ENCODE measurements around the gene GNG2.

The GNG2 gene

GRCh38 chr14:51860164-51860824, at the start of gene GNG2:
GNG2 (plus strand) TSS chr14:51860612; CDS start chr14:51950679, 90,067 bp downstream.
- in situ Hi-C loops (cut with MboI; ENCODE audit: low sequenced_read_pairs), result no loop called here

GRCh38 chr14:51811706-51812105, 48.7 kb upstream of the GNG2 start:
- in situ Hi-C loops (cut with MboI; ENCODE audit: low sequenced_read_pairs), result no loop called here

- in situ Hi-C loops (cut with MboI; ENCODE audit: low sequenced_read_pairs), result no loop called here
These were observed 44.4 kb upstream of the GNG2 start for GRCh38 chr14:51816031-51816430.

- in situ Hi-C loops (cut with MboI; ENCODE audit: low sequenced_read_pairs), result no loop called here
These were observed 43.1 kb upstream of the GNG2 start for GRCh38 chr14:51817326-51817725.

- in situ Hi-C loops (cut with MboI; ENCODE audit: low sequenced_read_pairs), result no loop called here
These were observed 41.5 kb upstream of the GNG2 start for GRCh38 chr14:51818748-51819380.

DNA sequence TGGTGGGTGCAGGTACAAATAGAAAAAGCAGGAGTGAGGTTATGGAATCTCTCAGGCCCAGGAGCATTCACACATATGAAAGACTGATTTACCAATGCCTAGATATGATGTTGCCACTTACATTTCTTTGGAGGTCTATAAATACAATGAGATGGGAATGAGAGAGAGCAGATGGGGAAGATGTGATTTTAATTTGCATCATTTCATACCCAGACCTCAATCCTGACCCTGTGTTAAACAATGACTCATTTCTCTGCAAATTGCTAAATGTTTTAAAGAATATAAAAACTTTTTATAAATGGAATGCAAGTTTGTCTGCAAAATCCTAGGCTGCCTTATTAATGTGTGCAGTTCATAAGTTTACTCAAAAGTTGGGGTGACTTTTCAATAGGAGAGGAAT, 38.6 kb upstream of the GNG2 start:
- in situ Hi-C loops (cut with MboI; ENCODE audit: low sequenced_read_pairs), result no loop called here

DNA sequence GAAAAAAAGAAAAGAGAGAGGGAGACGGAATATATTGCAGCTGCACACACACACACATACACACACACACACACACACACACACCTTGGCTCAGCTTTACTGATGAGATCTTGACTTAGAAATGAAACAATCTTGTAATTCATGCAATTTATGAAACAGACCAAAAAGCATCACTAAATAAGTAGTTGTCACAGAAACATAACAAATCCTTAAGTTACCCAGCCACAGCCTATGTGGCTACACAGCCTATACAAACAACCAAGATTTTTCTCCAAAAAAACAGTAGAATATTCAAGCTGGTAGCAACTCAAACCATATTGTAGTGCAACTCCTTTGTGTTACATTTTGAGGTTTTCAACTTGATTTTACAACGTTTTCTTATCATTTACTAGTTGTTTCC, 37.9 kb upstream of the GNG2 start:
- in situ Hi-C loops (cut with MboI; ENCODE audit: low sequenced_read_pairs), result no loop called here

- in situ Hi-C loops (cut with MboI; ENCODE audit: low sequenced_read_pairs), result no loop called here
These were observed 36.7 kb upstream of the GNG2 start for GRCh38 chr14:51823706-51824105.

- in situ Hi-C loops (cut with MboI; ENCODE audit: low sequenced_read_pairs), result no loop called here
These were observed 36.2 kb upstream of the GNG2 start for GRCh38 chr14:51824191-51824590.

DNA sequence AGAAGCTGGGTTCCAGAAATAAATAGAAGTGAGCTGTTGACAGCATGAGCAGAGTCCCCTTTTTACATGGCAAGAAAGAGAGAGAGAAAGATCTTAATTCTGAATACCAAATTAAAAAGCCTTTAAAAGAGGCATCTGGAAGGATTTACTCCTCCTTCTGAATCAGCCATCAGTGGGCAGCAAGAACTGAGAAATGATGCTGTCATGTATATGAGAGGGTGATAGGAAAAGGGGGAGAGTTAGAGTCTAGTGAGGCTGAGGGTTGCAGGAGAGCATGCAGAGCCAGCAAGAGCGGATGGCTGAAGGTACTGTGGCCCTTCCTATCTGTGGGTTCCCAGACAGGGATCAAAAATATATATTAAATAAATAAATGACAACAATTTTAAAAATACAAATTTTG, 34.5 kb upstream of the GNG2 start:
- in situ Hi-C loops (cut with MboI; ENCODE audit: low sequenced_read_pairs), result no loop called here

GRCh38 chr14:51828017-51828797, 32.2 kb upstream of the GNG2 start:
- in situ Hi-C loops (cut with MboI; ENCODE audit: low sequenced_read_pairs), result no loop called here

GRCh38 chr14:51834240-51834639, 26.2 kb upstream of the GNG2 start:
- in situ Hi-C loops (cut with MboI; ENCODE audit: low sequenced_read_pairs), result no loop called here

GRCh38 chr14:51836417-51836816, 24.0 kb upstream of the GNG2 start:
- in situ Hi-C loops (cut with MboI; ENCODE audit: low sequenced_read_pairs), result no loop called here

DNA sequence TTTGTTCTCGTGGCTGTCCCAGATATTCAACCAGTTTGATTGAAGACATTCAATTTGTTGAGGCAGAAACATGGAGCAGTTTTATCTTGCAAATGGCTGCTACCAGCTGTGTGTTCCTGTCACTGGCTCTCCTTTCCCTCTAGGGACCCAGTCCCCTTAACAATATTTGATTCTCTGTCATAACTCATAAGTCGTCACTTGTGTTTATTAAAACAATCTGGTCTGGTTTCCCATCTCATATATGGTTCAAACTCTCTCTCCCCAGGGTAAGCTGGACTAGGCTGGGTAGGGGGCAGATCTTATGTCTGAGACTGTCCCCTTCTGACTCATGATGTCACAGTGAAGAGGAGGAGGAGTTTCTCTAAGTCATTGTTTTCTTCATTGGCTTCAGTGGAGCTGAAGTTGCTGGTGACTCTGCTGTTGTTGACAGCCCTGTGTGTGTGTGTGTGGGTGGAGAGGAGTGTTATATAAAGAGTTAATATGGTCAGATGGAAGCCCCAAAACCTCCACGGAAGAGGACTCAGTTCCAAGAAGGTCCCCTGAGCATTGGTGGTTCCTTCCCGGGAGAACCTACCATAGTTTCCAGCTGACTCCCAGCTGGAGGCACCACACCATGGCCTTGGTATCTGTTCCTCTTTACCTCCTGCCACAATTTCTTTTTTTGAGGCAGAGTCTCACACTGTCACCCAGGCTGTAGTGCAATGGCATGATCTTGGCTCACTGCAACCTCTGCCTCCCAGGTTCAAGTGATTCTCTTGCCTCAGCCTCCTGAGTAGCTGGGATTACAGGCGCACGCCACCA, 16.1 kb upstream of the GNG2 start:
- in situ Hi-C loops (cut with MboI; ENCODE audit: low sequenced_read_pairs), result no loop called here

- in situ Hi-C loops (cut with MboI; ENCODE audit: low sequenced_read_pairs), result no loop called here
These were observed 14.6 kb upstream of the GNG2 start for GRCh38 chr14:51845811-51846210.

- in situ Hi-C loops (cut with MboI; ENCODE audit: low sequenced_read_pairs), result no loop called here
These were observed 13.6 kb upstream of the GNG2 start for GRCh38 chr14:51846631-51847488.

- in situ Hi-C loops (cut with MboI; ENCODE audit: low sequenced_read_pairs), result no loop called here
These were observed 13.0 kb upstream of the GNG2 start for GRCh38 chr14:51847489-51847796.

- in situ Hi-C loops (cut with MboI; ENCODE audit: low sequenced_read_pairs), result no loop called here
These were observed 12.3 kb upstream of the GNG2 start for GRCh38 chr14:51848120-51848519.

DNA sequence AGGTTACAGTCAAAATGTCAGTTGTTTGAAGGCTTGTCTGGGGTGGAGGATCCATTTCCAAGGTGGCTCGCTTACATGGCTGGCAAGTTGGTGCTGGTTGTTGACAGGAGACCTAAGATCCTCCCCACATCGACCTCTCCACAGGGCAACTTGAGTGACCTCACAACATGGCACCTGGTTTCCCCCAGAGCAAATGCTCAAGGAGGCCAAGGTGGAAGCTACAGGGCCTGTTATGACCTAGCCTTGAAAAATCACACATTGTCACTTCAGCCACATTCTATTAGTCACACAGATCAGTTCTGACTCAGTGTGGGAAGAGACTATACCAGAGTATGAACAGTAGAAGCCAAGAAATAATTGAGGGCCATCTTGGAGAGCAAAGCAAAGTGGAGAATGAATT, 11.3 kb upstream of the GNG2 start:
- in situ Hi-C loops (cut with MboI; ENCODE audit: low sequenced_read_pairs), result no loop called here

DNA sequence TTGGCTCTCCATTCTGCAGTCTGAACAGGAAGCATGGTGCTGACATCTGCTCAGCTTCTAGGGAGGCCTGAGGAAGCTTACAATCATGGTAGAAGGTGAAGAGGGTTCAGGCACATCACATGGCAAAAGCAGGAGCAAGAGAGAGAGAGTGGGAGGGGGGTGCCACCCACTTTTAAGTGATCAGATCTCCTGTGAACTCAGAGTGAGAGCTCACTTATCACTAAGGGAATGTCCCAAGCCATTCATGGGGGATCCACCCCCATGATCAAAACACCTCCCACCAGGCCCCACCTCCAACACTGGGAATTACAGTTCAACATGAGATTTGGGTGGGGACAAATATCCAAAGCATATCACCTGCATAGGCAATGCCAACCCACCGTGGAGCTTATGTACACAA, 9.8 kb upstream of the GNG2 start:
- in situ Hi-C loops (cut with MboI; ENCODE audit: low sequenced_read_pairs), result no loop called here

DNA sequence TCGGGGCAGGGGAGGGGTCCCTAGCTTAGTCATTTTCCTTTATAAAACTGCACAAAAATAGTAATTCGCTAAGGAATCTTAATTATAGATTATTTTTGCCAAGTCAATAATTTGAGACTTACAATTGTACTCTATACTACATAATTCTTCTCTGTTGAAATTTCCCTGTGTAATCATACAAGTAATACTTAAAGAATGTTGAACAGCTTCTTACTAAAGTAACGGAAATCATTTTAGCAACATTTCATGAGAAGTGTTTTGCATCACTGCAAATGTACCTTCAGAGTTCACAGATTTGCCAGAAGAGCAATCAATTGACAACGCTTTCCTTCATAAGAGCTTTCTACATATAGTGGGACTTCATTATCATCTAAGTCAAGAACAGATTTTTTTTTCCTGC, 7.9 kb upstream of the GNG2 start:
- in situ Hi-C loops (cut with MboI; ENCODE audit: low sequenced_read_pairs), result no loop called here

Data from hTERT RPE-1 (cell line).